ENCODE results near the gene FIBP. TPM values are rescaled to one million over a fixed set of nuclear protein-coding genes. Genes with fewer than 3 reads are reported as not detected.

The FIBP gene
- total and polyA plus RNA-seq, 12 donors, result 44.0 to 88.4 (median 49.9) TPM

DNA sequence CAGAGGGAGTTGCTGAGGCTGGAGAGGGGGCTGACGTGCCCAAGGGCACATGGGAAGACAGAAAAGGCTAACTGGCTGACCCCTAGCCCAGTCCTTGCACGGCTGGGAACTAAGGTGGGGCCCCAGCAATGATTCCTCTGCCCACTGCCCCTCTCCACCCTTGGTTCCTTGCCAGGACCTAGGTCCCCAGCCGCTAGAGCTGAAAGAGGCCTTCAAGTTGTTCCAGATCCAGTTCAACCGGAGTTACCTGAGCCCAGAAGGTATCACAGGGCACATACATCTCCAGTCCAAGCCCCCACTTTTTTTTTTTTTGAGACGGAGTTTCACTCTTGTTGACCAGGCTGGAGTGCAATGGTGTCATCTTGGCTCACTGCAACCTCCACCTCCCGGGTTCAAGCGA lies 8.2 kb downstream of the FIBP start:
- TF ChIP-seq, protein P1, sequence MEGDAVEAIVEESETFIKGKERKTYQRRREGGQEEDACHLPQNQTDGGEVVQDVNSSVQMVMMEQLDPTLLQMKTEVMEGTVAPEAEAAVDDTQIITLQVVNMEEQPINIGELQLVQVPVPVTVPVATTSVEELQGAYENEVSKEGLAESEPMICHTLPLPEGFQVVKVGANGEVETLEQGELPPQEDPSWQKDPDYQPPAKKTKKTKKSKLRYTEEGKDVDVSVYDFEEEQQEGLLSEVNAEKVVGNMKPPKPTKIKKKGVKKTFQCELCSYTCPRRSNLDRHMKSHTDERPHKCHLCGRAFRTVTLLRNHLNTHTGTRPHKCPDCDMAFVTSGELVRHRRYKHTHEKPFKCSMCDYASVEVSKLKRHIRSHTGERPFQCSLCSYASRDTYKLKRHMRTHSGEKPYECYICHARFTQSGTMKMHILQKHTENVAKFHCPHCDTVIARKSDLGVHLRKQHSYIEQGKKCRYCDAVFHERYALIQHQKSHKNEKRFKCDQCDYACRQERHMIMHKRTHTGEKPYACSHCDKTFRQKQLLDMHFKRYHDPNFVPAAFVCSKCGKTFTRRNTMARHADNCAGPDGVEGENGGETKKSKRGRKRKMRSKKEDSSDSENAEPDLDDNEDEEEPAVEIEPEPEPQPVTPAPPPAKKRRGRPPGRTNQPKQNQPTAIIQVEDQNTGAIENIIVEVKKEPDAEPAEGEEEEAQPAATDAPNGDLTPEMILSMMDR (IDR thresholded peaks at IDR 0.05), result no peak

DNA sequence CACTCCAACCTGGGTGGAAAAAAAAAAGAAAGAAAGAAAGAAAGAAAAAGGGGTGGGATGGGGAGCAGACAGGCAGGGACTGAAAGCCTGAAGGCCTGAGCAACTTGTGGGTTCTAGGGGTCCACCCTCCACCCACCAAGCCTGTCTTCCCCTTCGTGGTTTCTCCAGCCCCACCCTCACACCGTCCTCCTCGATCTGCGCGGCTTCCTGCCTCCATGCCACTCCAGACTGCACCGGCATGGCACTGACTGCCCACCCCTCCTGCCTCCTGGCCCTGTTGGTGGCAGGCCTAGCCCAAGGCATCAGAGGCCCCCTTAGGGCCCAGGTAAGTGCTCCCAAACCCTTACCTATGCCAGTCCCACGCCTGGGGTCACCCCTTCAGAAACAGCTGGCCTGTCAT lies 8.7 kb downstream of the FIBP start, which contains the start of gene CTSW:
Gene CTSW (plus strand): TSS at position 221 of the 400 bp plus-strand sequence. CDS start 18 bp downstream, at position 239.
- no peak for ATAC-seq
- WGBS, 2 donors, result 53 to 64% methylated on average over 7 of the region's 7 CpGs

More for the DNA sequence above, 8.2 kb downstream of the FIBP start:
- Histone ChIP-seq H3K27me3 (no peaks in the 10 kb centered on the region), H3K4me1 (peaks cover 0 to 15% (median 8%) of the 10 kb centered on the region in 9 donors), H3K4me3 (peak overlapping the region in 1 of 10 donors; percentile 39), H3K36me3 (peaks cover 0 to 34% (median 19%) of the 10 kb centered on the region in 9 donors), H3K27ac (peak overlapping the region in 1 of 10 donors; percentile 59), H3K9me3 (no peaks in the 10 kb centered on the region)
- WGBS, 2 donors, result 80 to 82% methylated on average over 7 of the region's 7 CpGs
- intact Hi-C loops (cut with DNase I), result loop anchor here in 4 of 10 donors (5.0 to 10.0 kb wide), 3 partner anchors 102 to 165 kb away; partner anchors contain the start of gene KAT5 (in 1 of the 4)
- no peak for DNase-seq
- no peak for ATAC-seq

DNA sequence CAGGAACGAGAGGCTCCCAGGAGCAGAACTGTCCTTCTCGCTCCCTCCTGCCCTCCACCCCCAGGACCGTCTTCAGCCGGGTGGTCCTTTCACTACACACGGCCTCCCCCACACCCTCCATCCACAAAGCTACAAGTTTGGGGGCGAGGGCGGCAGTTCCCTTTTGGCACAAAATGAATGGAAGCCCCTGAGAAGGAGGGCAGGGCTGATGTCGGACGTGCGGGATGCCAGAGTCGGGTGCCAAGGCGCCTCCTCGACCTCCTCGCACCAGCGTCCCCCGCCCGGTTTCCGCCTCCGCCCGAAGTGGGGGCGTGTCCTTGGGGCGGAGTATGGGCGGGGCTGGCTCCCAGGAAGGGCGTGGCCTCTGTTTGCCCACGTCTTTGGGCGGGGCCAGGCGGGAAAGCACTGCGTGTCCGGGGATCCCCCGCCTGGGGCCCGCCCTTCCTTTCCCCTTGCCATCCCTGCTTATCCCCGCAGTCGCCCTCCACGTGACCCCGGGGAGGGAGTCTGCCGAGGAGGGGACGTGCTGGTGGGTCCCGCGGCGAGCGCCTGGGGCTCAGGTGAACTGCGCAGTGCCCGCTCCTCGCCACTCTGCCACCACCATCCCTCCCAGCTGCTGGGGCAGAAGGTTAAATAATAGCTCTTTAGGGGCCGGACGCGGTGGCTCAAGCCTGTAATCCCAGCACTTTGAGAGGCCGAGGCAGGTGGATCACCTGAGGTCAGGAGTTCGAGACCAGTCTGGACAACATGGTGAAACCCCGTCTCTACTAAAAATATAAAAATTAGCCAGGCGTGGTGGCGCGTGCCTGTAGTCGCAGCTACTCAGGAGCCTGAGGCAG lies 14.7 kb downstream of the FIBP start:
- TF ChIP-seq, protein P1 (IDR thresholded peaks at IDR 0.05), result no peak
- H3K27ac ChIP-seq, result peak overlapping the region; percentile 84 to 97 (median 96)
- no peaks in the 10 kb centered on the region for H3K9me3 ChIP-seq
- intact Hi-C loops (cut with DNase I), result loop anchor here in 4 of 10 donors (1.0 to 2.0 kb wide), 3 partner anchors 13 to 46 kb away; partner anchors contain the start of genes FIBP (in 2 of the 4), MUS81 (in 2 of the 4), C11orf68 (in 1 of the 4) and DRAP1 (in 1 of the 4)
- ATAC-seq (peak; percentile 91 to 97 (median 94)), DNase-seq (peak; percentile 95 to 96)
- H3K36me3 ChIP-seq, result peaks cover 0 to 26% (median 9%) of the 10 kb centered on the region in 9 donors
- 7% methylated on average over 52 to 54 of the region's 54 CpGs for WGBS, 2 donors
- no peaks in the 10 kb centered on the region for H3K27me3 ChIP-seq
- H3K4me1 ChIP-seq, result peaks cover 16 to 40% (median 29%) of the 10 kb centered on the region in 9 donors
- peak overlapping the region; percentile 47 to 73 (median 68) for H3K4me3 ChIP-seq

More for the DNA sequence above, 8.7 kb downstream of the FIBP start, which contains the start of gene CTSW:
- Histone ChIP-seq H3K4me1 (peaks cover 0 to 11% (median 4%) of the 10 kb centered on the region in 9 donors), H3K27ac (peak within 1 kb of the TSS in 1 of 10 donors; percentile 59), H3K9me3 (no peaks in the 10 kb centered on the region), H3K36me3 (peaks cover 0 to 30% (median 17%) of the 10 kb centered on the region in 9 donors), H3K4me3 (peak within 1 kb of the TSS in 1 of 10 donors; percentile 39), H3K27me3 (no peaks in the 10 kb centered on the region)
- TF ChIP-seq, protein P1 (IDR thresholded peaks at IDR 0.05), result no peak
- intact Hi-C loops (cut with DNase I), result loop anchor here in 4 of 10 donors (5.0 to 10.0 kb wide), 3 partner anchors 103 to 165 kb away; partner anchors contain the start of gene KAT5 (in 1 of the 4)
- DNase-seq, result no peak
